Activated CD4-positive, alpha-beta memory T cell treated with anti-CD3 and anti-CD28 coated beads, Interleukin-2, amount 10 ng/mL, durations not matched to agents 7 days and 5 days (primary cell): Measurements from ENCODE around the gene SORBS2. TPM values are rescaled to one million over a fixed set of nuclear protein-coding genes. Genes with fewer than 3 reads are reported as not detected.
"Not testable (repeated sequence)": the region's sequence is repeated elsewhere in the genome, so short reads cannot be mapped to it uniquely, and the experiment has no call there.

ENCODE experiments used
- CTCF ChIA-PET: fragments of 350-600 bp; sonication (Branson Sonifier 250); formaldehyde crosslinking; loops from one replicate; lab custom pipeline; 2021; ENCODE audit warnings: antibody characterized with exemption, inconsistent platforms; lab: Charles Lee
- POLR2A ChIA-PET: fragments of 350-600 bp; sonication (Branson Sonifier 250); formaldehyde crosslinking; loops from one replicate; lab custom pipeline; 2021; ENCODE audit warnings: antibody characterized with exemption; lab: Charles Lee
- DNase-seq: peaks from one replicate; pipeline ENCODE4 v3.0.0-alpha.2; 2020
- H3K27ac Mint-ChIP-seq: one replicate; pipeline ENCODE4 v1.8.0; 2021; ENCODE audit warnings: mild to moderate bottlenecking, mixed read lengths
- H3K27me3 Mint-ChIP-seq: one replicate; pipeline ENCODE4 v1.8.0; 2021; ENCODE audit warnings: mixed read lengths
- H3K36me3 Mint-ChIP-seq: one replicate; pipeline ENCODE4 v1.8.0; 2021; ENCODE audit warnings: low read depth, mixed read lengths
- H3K4me1 Mint-ChIP-seq: one replicate; pipeline ENCODE4 v1.8.0; 2021; ENCODE audit warnings: mixed read lengths
- H3K4me3 Mint-ChIP-seq: one replicate; pipeline ENCODE4 v1.8.0; 2021; ENCODE audit warnings: mild to moderate bottlenecking, mixed read lengths
- H3K9me3 Mint-ChIP-seq: one replicate; pipeline ENCODE4 v1.8.0; 2021; ENCODE audit warnings: mixed read lengths
- total RNA-seq, 2 experiments: library from RNA; stranded (reverse); gene quantifications; one replicate each; pipeline ENCODE4 v1.2.3, GENCODE V29; 2021

Gene SORBS2
- total RNA-seq, 2 experiments from 2014 or later: not detected

GRCh38 chr4:185729391-185729804 is 82.6 kb downstream of the SORBS2 start:
- peaks cover 4% of the 10 kb centered on the region for H3K27me3 Mint-ChIP-seq
- no peak for DNase-seq
- no peaks in the 10 kb centered on the region for H3K9me3 Mint-ChIP-seq
- H3K27ac Mint-ChIP-seq: no peak overlapping the region
- no peak overlapping the region for H3K4me3 Mint-ChIP-seq
- no peaks in the 10 kb centered on the region for H3K36me3 Mint-ChIP-seq
- peaks cover 2% of the 10 kb centered on the region for H3K4me1 Mint-ChIP-seq
- CTCF ChIA-PET: no interaction called here
- POLR2A ChIA-PET: no interaction called here

- no peaks in the 10 kb centered on the region for H3K9me3 Mint-ChIP-seq
- H3K4me3 Mint-ChIP-seq: no peak overlapping the region
- H3K4me1 Mint-ChIP-seq: peaks cover under 1% of the 10 kb centered on the region
- no peak overlapping the region for H3K27ac Mint-ChIP-seq
- H3K36me3 Mint-ChIP-seq: no peaks in the 10 kb centered on the region
- DNase-seq: no peak
- H3K27me3 Mint-ChIP-seq: peaks cover 3% of the 10 kb centered on the region
- POLR2A ChIA-PET: no interaction called here
- CTCF ChIA-PET: no interaction called here
Measured at GRCh38 chr4:185728893-185729292, 83.1 kb downstream of the SORBS2 start.

GRCh38 chr4:185726931-185727330 is 85.1 kb downstream of the SORBS2 start:
- Mint-ChIP-seq H3K36me3 (no peaks in the 10 kb centered on the region), H3K4me1 (no peaks in the 10 kb centered on the region), H3K27me3 (peaks cover 7% of the 10 kb centered on the region), H3K4me3 (no peak overlapping the region), H3K27ac (no peak overlapping the region), H3K9me3 (no peaks in the 10 kb centered on the region)
- POLR2A ChIA-PET: no interaction called here
- CTCF ChIA-PET: interaction anchor here (0.9 kb wide), 1 partner anchor 164 kb away, joined by 3 read pairs; no protein-coding TSS in a partner anchor
- DNase-seq: no peak

- DNase-seq: no peak
- ChIA-PET CTCF (no interaction called here), POLR2A (no interaction called here)
- H3K27ac Mint-ChIP-seq: no peak overlapping the region
- peaks cover 7% of the 10 kb centered on the region for H3K27me3 Mint-ChIP-seq
- no peaks in the 10 kb centered on the region for H3K36me3 Mint-ChIP-seq
- no peak overlapping the region for H3K4me3 Mint-ChIP-seq
- no peaks in the 10 kb centered on the region for H3K9me3 Mint-ChIP-seq
- H3K4me1 Mint-ChIP-seq: no peaks in the 10 kb centered on the region
Measured at GRCh38 chr4:185723631-185724260, 88.2 kb downstream of the SORBS2 start.

- CTCF ChIA-PET: no interaction called here
- Mint-ChIP-seq H3K4me3 (no peak overlapping the region), H3K9me3 (no peaks in the 10 kb centered on the region), H3K4me1 (no peaks in the 10 kb centered on the region), H3K27me3 (peaks cover 6% of the 10 kb centered on the region), H3K27ac (no peak overlapping the region), H3K36me3 (no peaks in the 10 kb centered on the region)
- no peak for DNase-seq
- POLR2A ChIA-PET: no interaction called here
Measured at GRCh38 chr4:185722029-185722316, 90.0 kb downstream of the SORBS2 start.

GRCh38 chr4:185721190-185722028 is 90.6 kb downstream of the SORBS2 start:
- Mint-ChIP-seq H3K36me3 (no peaks in the 10 kb centered on the region), H3K9me3 (no peaks in the 10 kb centered on the region), H3K27me3 (peaks cover 5% of the 10 kb centered on the region), H3K4me3 (no peak overlapping the region), H3K4me1 (no peaks in the 10 kb centered on the region), H3K27ac (no peak overlapping the region)
- ChIA-PET CTCF (no interaction called here), POLR2A (no interaction called here)
- no peak for DNase-seq

- H3K36me3 Mint-ChIP-seq: no peaks in the 10 kb centered on the region
- no peak for DNase-seq
- H3K9me3 Mint-ChIP-seq: no peaks in the 10 kb centered on the region
- no peak overlapping the region for H3K4me3 Mint-ChIP-seq
- H3K27ac Mint-ChIP-seq: no peak overlapping the region
- H3K4me1 Mint-ChIP-seq: no peaks in the 10 kb centered on the region
- peaks cover 5% of the 10 kb centered on the region for H3K27me3 Mint-ChIP-seq
- CTCF ChIA-PET: no interaction called here
- POLR2A ChIA-PET: no interaction called here
Measured at GRCh38 chr4:185719500-185719858, 92.5 kb downstream of the SORBS2 start.

- no peak for DNase-seq
- CTCF ChIA-PET: no interaction called here
- no peak overlapping the region for H3K27ac Mint-ChIP-seq
- POLR2A ChIA-PET: no interaction called here
- H3K9me3 Mint-ChIP-seq: no peaks in the 10 kb centered on the region
- no peak overlapping the region for H3K4me3 Mint-ChIP-seq
- no peaks in the 10 kb centered on the region for H3K36me3 Mint-ChIP-seq
- peaks cover 5% of the 10 kb centered on the region for H3K27me3 Mint-ChIP-seq
- H3K4me1 Mint-ChIP-seq: no peaks in the 10 kb centered on the region
Measured at GRCh38 chr4:185718578-185719499, 93.2 kb downstream of the SORBS2 start.

- Mint-ChIP-seq H3K4me3 (no peak overlapping the region), H3K27me3 (no peaks in the 10 kb centered on the region), H3K4me1 (no peaks in the 10 kb centered on the region), H3K9me3 (no peaks in the 10 kb centered on the region), H3K27ac (no peak overlapping the region), H3K36me3 (no peaks in the 10 kb centered on the region)
- ChIA-PET CTCF (no interaction called here), POLR2A (no interaction called here)
- DNase-seq: no peak
Measured at GRCh38 chr4:185717377-185717741, 94.6 kb downstream of the SORBS2 start.

GRCh38 chr4:185716577-185717376 is 95.2 kb downstream of the SORBS2 start:
- no peaks in the 10 kb centered on the region for H3K9me3 Mint-ChIP-seq
- no peak overlapping the region for H3K4me3 Mint-ChIP-seq
- DNase-seq: no peak
- no peaks in the 10 kb centered on the region for H3K27me3 Mint-ChIP-seq
- no peaks in the 10 kb centered on the region for H3K36me3 Mint-ChIP-seq
- POLR2A ChIA-PET: no interaction called here
- CTCF ChIA-PET: interaction anchor here (0.6 kb wide), 1 partner anchor 47 kb away, joined by 3 read pairs; no protein-coding TSS in a partner anchor
- no peak overlapping the region for H3K27ac Mint-ChIP-seq
- H3K4me1 Mint-ChIP-seq: no peaks in the 10 kb centered on the region

- Mint-ChIP-seq H3K4me1 (no peaks in the 10 kb centered on the region), H3K27ac (no peak overlapping the region), H3K4me3 (no peak overlapping the region), H3K9me3 (no peaks in the 10 kb centered on the region), H3K27me3 (no peaks in the 10 kb centered on the region), H3K36me3 (no peaks in the 10 kb centered on the region)
- no peak for DNase-seq
- CTCF ChIA-PET: interaction anchor here (0.6 kb wide), 1 partner anchor 46 kb away, joined by 3 read pairs; no protein-coding TSS in a partner anchor
- POLR2A ChIA-PET: no interaction called here
Measured at GRCh38 chr4:185716141-185716551, 95.8 kb downstream of the SORBS2 start.

GRCh38 chr4:185714524-185714923 is 97.5 kb downstream of the SORBS2 start:
- H3K27ac Mint-ChIP-seq, H3K4me1 Mint-ChIP-seq, POLR2A ChIA-PET, H3K36me3 Mint-ChIP-seq, H3K4me3 Mint-ChIP-seq, H3K9me3 Mint-ChIP-seq, CTCF ChIA-PET, DNase-seq, H3K27me3 Mint-ChIP-seq: not testable (repeated sequence)
